Thyroid gland (tissue), 4 donors: ENCODE results near the gene APBB2. TPM values are rescaled to one million over a fixed set of nuclear protein-coding genes. Genes with fewer than 3 reads are reported as not detected.
A peak's percentile ranks its signal among the peaks of the same experiment; 100 is the strongest.

ENCODE experiments used
- DNase-seq, 2 donors: peaks; one replicate each; pipeline ENCODE4 v3.0.0-alpha.2; 2019
- H3K27ac ChIP-seq, 3 donors: fragments of 200-600 bp; sonication (generic); 1 replicate in 2 of 3; 2 replicates in 1 of 3; pipeline ENCODE4 v1.5.1; 2016 to 2019; ENCODE audit warnings: mild to moderate bottlenecking in 1 of 3, moderate library complexity in 1 of 3
- H3K27me3 ChIP-seq: fragments of 200-600 bp; sonication (generic); one replicate; pipeline ENCODE4 v1.5.1; 2019
- H3K36me3 ChIP-seq, 2 donors: fragments of 200-600 bp; sonication (generic); one replicate each; pipeline ENCODE4 v1.5.1; 2016 to 2019
- H3K4me1 ChIP-seq, 2 donors: fragments of 200-600 bp; sonication (generic); one replicate each; pipeline ENCODE4 v1.5.1; 2017 to 2019
- H3K4me3 ChIP-seq, 3 donors: fragments of 200-600 bp; sonication (generic); replicated peaks in 1 of 3; 1 replicate in 2 of 3; 2 replicates in 1 of 3; pipeline ENCODE4 v1.5.1; 2016; ENCODE audit warnings: mild to moderate bottlenecking in 1 of 3
- H3K9me3 ChIP-seq: fragments of 200-600 bp; sonication (generic); one replicate; pipeline ENCODE4 v1.5.1; 2017
- POLR2A ChIP-seq, 2 donors: fragments of 450-650 bp; IDR thresholded peaks; one replicate each; pipeline ENCODE4 v1.6.1; 2017; ENCODE audit warnings: antibody characterized with exemption in 2 of 2, mild to moderate bottlenecking in 2 of 2, moderate library complexity in 1 of 2
- whole genome bisulfite sequencing, 2 donors: methylation state at CpG; one replicate each; pipeline ENCODE4 v1.1.5; 2017; 5-methylcytosine and 5-hydroxymethylcytosine counted together
- intact Hi-C: fragments of 100-400 bp; cut with DNase I; formaldehyde crosslinking; loops from one replicate; pipeline ENCODE4 v1.15.1; 2023
- total RNA-seq, 4 donors: library from RNA; depleted of rRNA; stranded (reverse); fragments of >200 nt; gene quantifications; one replicate each; pipeline ENCODE4 v1.2.3, GENCODE V29; 2016
- TF ChIP-seq, protein P1 (sequence below), 6 experiments: fragments of 200-600 bp in 3 of 6; fragments of 450-650 bp in 3 of 6; sonication (generic) in 3 of 6; IDR thresholded peaks; one replicate each; pipeline ENCODE4 v1.5.1; 2016 to 2019; ENCODE audit warnings: antibody characterized with exemption in 6 of 6, mild to moderate bottlenecking in 2 of 6, inconsistent platforms in 1 of 6, moderate library complexity in 1 of 6

APBB2 gene
- total RNA-seq, 4 donors from 2014 or later: 174 to 253 (median 199) TPM

DNA sequence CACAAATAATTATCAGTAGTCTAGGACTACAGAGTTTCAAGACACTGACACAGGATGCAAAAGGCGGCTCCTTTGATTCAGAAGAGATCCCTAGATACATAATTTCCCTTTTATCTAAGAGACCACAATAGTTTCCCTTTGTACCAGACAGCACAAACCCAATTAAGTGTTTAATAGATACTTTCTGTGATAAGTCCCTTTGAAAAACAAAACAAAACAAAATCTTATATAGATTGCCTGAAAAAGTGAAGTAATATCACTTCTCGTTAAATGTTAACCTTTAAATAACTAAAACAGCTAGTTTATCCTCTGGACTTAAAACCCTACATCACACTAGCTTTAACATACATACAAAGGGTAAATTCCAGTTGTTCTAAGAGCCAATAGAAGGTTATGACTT, 49.9 kb downstream of the APBB2 start:
- H3K4me3 ChIP-seq: no peak overlapping the region
- H3K27me3 ChIP-seq: no peaks in the 10 kb centered on the region
- no peaks in the 10 kb centered on the region for H3K36me3 ChIP-seq
- no peak overlapping the region for H3K27ac ChIP-seq
- DNase-seq: no peak
- WGBS, 2 donors: 91 to 94% methylated on average over 2 of the region's 2 CpGs
- intact Hi-C loops: no loop called here
- no peak for TF ChIP-seq POLR2A (IDR thresholded peaks at IDR 0.05)
- TF ChIP-seq, protein P1, sequence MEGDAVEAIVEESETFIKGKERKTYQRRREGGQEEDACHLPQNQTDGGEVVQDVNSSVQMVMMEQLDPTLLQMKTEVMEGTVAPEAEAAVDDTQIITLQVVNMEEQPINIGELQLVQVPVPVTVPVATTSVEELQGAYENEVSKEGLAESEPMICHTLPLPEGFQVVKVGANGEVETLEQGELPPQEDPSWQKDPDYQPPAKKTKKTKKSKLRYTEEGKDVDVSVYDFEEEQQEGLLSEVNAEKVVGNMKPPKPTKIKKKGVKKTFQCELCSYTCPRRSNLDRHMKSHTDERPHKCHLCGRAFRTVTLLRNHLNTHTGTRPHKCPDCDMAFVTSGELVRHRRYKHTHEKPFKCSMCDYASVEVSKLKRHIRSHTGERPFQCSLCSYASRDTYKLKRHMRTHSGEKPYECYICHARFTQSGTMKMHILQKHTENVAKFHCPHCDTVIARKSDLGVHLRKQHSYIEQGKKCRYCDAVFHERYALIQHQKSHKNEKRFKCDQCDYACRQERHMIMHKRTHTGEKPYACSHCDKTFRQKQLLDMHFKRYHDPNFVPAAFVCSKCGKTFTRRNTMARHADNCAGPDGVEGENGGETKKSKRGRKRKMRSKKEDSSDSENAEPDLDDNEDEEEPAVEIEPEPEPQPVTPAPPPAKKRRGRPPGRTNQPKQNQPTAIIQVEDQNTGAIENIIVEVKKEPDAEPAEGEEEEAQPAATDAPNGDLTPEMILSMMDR (IDR thresholded peaks at IDR 0.05): no peak
- peaks cover 12 to 21% of the 10 kb centered on the region in 2 donors for H3K4me1 ChIP-seq
- no peaks in the 10 kb centered on the region for H3K9me3 ChIP-seq

DNA sequence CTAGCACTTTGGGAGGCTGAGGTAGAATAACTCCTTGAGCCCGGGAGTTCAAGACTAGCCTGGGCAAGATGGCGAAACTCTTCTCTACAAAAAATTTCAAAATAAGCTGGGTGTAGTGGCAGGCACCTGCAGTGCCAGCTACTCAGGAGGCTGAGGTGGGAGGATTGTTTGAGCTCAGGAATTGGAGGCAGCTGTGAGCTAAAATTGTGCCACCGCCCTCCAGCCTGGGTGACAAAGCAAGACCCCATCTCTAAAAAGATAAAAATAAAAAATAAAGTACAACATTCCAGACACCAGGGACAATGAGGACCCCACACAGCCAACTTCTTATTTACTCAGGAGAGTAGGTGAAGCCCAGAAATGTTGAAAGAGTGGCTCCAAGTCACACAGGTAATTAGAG, 53.0 kb downstream of the APBB2 start:
- Histone ChIP-seq H3K36me3 (no peaks in the 10 kb centered on the region), H3K27ac (no peak overlapping the region), H3K4me1 (peaks cover 0 to 20% of the 10 kb centered on the region in 2 donors), H3K27me3 (no peaks in the 10 kb centered on the region), H3K4me3 (no peak overlapping the region), H3K9me3 (no peaks in the 10 kb centered on the region)
- DNase-seq: no peak
- intact Hi-C loops: no loop called here
- no peak for TF ChIP-seq POLR2A (IDR thresholded peaks at IDR 0.05)
- TF ChIP-seq, protein P1 (IDR thresholded peaks at IDR 0.05): no peak
- WGBS, 2 donors: 95 to 100% methylated on average over 3 of the region's 3 CpGs

DNA sequence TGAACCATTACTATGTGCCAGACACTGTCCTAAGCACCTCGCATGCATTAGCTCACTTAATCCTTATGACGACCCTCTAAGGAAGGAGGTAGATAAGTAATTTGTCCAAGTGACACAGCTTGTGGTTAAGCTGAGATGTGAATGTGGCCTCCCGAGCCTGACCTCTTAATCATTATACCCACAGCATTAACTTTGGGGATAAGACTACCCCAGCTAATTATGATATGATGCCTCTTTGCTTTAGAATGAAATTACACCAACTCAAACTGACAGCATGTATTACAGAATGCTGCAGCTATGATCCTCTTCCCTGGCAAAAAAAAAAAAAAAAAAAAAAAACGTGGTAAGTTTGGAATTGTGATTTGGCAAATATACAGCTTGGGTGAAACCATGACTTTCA, 53.5 kb downstream of the APBB2 start:
- no peak overlapping the region for H3K4me3 ChIP-seq
- no peaks in the 10 kb centered on the region for H3K36me3 ChIP-seq
- intact Hi-C loops: no loop called here
- TF ChIP-seq, protein P1 (IDR thresholded peaks at IDR 0.05): no peak
- peak overlapping the region in 2 of 3 donors; percentile 1 to 7 for H3K27ac ChIP-seq
- H3K4me1 ChIP-seq: peaks cover 4 to 24% of the 10 kb centered on the region in 2 donors
- WGBS, 2 donors: 76 to 83% methylated on average over 4 of the region's 4 CpGs
- no peak for DNase-seq
- no peaks in the 10 kb centered on the region for H3K9me3 ChIP-seq
- H3K27me3 ChIP-seq: no peaks in the 10 kb centered on the region

DNA sequence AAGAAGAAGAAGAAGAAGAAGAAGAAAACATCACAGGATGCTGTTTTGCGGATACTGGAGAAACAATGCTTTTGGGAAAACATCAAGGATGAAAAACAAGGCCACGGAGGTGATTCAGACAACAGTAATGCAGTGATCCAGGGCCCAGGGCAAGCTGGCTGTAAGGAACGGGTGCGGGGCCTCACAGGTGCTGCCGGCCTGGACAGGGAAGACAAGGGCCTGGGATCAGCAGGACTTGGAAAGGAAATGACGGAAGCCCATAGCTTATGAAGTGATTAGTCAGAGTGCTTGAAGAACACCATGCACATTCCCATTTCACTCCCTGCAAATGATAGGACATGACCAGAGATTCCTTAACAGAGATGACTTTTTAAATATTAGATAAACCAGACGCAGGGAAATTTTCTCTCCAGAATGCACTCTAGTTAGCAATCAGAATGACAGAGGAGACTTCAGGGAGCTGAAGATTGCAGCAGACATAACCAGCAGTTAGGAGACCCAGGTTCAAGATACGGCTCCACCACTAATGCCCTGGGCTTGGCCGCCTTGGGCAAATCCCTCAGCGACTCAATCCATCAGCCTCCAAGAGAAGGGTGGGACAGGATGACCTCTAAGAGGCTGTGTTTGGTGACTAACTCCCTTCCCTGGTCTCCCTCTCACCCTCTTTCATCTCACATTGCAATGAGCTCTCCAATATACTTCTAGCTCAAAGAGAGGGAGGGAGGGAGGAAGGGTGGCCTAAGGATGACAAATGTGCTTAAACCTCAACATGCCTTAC, 54.1 kb downstream of the APBB2 start:
- intact Hi-C loops: no loop called here
- Histone ChIP-seq H3K36me3 (no peaks in the 10 kb centered on the region), H3K9me3 (no peaks in the 10 kb centered on the region), H3K27me3 (no peaks in the 10 kb centered on the region), H3K4me3 (no peak overlapping the region), H3K4me1 (peaks cover 11 to 28% of the 10 kb centered on the region in 2 donors), H3K27ac (peak overlapping the region in 2 of 3 donors; percentile 1 to 7)
- 85 to 86% methylated on average over 10 of the region's 10 CpGs for WGBS, 2 donors
- no peak for DNase-seq
- TF ChIP-seq, protein P1 (IDR thresholded peaks at IDR 0.05): no peak
- TF ChIP-seq POLR2A (IDR thresholded peaks at IDR 0.05): no peak

DNA sequence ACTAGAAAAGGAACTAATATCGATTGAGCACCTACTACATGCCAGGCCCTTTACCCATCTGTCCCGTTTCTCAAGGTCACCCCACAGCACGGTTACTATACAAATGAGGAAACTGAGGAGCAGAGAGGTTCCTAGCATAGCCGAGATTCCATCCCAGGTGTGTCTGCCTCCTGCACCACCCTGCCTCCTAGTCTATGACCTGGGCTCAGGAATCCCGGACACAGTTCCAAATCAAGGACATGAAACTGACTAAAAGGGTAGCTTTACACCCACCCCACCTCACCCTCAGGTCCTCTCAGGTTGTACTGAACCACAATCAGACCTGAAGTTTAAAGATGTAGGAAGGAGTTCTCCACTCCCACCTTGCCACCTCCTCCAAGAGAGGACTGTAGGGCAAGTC, 55.6 kb downstream of the APBB2 start:
- Histone ChIP-seq H3K27me3 (no peaks in the 10 kb centered on the region), H3K27ac (peak overlapping the region in 2 of 3 donors; percentile 7 to 11), H3K4me3 (no peak overlapping the region), H3K4me1 (peaks cover 24 to 38% of the 10 kb centered on the region in 2 donors), H3K36me3 (no peaks in the 10 kb centered on the region), H3K9me3 (no peaks in the 10 kb centered on the region)
- no peak for TF ChIP-seq POLR2A (IDR thresholded peaks at IDR 0.05)
- TF ChIP-seq, protein P1 (IDR thresholded peaks at IDR 0.05): no peak
- 93 to 94% methylated on average over 5 of the region's 5 CpGs for WGBS, 2 donors
- DNase-seq: no peak
- intact Hi-C loops: no loop called here
